ENCODE measurements around the gene LRSAM1.

The LRSAM1 gene

DNA sequence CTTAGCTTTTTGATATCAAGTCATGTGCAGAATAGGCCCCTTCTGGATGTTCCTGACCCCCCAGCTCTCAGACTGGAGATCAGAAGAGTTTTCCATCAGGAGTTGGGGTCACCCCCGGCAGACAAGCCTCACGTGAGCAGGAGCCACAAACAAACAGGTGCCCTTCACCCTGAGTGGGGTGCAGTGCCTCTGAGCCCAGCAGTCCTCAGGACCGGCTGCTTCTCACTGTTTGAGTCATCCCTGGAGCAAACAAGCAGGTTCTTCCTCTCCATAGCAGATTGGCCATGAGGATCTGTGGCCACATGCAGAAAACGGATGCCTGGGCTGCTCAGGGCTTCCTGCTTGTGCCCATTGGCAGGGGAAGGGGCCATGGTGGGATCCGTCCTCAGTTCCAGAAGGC, 47.0 kb downstream of the LRSAM1 start:
- no peak for DNase-seq (ENCODE audit: low read depth)

- no peak for DNase-seq (ENCODE audit: low read depth)
Measured at GRCh38 chr9:127500399-127500798, 49.1 kb downstream of the LRSAM1 start.

DNA sequence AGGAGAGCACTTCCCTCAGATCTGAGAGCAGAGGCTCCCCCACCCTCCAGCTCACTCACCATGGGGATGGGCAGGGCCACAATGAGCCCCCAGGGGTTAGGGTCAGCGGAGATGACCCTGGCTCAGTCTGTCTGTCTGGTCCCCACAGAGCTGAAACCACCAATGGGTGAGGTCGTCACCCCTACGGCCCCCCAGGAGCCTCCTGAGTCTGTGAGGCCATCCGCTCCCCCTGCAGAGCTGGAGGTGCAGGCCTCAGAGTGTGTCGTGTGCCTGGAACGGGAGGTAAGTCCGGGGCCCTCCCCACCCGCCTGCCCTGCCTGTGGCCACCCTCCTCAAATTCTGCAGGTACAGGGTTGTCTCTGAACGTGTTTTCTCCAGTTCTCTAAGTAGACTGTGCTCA, 49.6 kb downstream of the LRSAM1 start:
- DNase-seq (ENCODE audit: low read depth), result no peak

DNA sequence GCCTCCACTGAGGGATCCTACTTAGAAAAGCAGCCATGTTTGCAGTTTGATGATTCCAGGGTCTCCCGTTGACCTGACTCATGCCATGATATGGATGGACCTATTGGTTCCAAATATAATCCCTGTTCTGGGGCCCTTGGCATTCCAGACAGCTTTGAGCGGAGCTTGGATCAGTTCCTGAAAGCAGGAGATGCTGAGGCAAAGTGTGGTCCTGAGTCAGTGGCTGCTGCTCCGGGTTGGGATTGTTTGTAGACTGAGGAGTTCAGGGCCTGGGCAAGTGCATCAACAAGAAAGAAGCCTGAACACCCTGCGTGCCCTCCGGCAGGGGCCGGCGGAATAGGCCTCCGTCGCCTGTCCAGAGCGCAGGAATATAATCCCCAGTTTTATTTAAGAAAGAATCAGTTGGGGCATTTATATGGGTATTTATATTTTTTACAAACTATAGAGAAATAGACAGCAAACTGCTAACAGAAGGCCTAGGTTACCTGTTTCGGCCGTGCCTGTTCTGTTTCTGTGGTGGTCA, 50.6 kb downstream of the LRSAM1 start:
- DNase-seq (ENCODE audit: low read depth), result no peak

DNA sequence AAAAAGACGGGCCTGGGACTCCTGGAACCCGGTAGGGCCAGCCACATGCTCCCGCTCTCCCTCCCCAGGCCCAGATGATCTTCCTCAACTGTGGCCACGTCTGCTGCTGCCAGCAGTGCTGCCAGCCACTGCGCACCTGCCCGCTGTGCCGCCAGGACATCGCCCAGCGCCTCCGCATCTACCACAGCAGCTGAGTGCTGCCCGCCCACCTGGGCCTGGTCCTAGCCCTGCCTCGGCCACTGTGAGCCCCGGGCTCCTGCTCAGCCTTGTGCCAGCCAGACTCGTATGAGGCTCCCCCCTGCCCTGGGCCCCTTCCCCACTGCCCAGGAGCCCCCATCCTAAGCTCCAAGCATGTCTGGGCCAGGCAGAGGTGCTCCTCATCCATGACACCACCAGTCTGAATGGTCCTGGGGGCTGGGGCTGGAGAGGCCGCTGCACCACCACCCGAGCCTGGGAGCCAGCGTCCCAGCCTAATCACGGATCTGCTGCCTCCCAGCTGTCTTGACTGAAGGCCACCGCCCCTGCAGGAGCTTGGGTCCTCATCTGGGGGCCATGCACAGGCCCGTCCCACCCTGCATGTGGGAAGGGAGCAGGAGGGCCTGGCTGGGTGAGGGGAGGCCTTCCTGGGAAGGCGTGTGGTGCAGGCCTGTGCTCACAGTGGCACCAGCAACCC, 51.5 kb downstream of the LRSAM1 start:
- no peak for DNase-seq (ENCODE audit: low read depth)

DNA sequence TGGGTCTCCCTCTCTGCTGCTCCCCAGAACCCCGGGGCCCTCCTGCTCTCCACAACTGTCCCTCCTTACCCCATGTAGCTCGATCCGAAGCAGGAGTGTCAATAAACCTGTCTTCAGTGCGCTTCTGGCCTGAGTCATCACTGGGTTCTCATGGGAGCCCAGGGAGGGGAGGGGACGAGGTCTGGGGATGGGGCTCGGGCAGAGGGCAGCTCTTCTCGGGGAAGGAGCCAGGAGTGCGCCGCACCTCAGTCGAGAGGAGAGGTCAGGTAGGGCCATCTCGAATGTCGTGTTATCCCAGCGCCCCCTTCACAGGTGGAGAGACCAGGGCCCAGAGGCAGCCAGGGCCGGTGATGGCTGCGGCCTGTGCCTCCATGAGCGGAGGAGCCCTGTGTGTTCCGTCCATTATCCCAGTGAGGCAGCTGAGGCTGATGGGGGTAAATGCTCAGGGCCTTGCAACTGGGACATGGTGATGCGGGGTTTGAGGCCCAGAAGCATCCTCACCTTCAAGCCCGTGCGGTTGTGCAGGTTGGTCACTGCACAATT, 52.1 kb downstream of the LRSAM1 start:
- no peak for DNase-seq (ENCODE audit: low read depth)

DNA sequence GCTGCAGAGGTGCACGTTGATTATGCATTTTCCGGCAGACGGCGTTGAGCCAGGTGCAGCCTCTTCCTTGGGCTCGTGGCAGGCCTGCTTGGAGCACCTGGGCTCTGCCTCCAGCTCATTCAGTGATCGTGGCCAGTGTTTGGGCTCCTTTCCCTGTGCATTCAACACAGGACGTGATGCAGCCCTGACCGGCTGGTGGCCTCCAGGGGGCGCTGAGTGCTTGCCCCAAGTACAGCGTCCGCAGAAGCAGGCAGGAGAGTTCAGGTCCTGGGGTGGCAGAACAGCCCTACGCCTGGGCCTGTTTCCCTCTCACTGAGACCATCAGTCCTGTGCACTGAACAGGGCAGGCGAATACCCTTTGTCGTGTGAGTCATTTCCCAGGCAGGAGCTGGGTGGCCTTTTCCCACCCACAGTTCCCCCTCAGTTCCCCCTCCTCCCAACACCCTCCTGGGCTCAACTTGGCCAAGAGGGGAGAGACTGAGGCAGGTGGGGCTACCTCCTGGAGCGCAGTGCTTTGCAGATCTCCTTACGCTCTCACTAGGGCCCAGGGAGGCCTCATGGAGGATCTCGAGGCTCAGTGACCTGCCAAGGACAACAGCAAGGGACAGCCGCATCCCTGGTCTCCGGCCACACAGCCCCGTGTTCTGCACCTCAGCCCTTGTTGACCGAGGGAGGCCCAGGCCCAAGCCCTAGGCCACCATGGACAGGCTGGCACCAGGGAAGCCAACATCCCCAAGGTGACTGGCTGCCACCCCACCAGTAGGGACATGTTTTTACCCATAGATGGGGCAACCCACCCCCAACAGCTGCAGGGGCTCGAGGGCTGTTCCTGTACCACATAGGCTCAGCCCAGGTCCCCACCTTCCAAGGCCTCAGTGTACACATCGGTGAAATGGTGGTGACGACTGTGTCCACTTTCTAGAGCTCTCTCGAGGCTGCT, 52.9 kb downstream of the LRSAM1 start:
- DNase-seq (ENCODE audit: low read depth), result no peak

- DNase-seq (ENCODE audit: low read depth), result no peak
Measured at GRCh38 chr9:127504887-127505251, 53.6 kb downstream of the LRSAM1 start.

DNA sequence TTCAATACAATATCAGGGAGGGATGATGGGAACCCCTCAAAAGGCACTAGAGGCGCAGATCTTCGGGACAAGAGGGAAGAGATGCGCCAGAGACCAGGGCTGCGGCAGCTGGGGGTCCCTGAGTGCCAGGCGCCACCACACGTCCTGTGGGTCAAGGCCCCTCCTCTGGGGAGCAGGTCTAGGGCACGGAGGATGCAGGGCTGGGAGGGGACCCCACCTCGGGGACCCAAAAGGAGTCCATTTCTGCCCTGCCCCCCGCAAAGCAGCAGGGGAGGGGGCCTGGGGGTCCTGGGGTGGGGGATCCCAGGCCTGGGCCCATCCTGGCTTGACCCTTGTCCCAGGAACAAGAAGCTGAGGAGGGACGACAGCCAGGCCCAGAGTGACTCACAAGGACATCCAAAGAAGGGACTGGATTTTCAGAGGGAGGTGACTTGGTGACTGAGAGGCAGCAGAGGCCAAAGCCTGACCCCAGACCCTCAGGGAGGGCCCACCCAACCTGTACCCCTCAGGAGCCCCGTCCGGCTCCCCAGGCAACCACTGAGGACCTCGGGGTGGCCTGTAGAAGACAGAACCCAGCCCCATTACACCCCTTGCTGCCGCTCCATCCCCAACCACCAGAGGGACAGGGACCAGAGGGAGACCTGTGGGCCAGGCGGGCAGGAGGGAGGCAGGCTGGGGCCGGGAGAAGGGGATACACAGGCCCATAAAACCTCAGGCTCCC, 54.2 kb downstream of the LRSAM1 start:
- DNase-seq (ENCODE audit: low read depth), result no peak

DNA sequence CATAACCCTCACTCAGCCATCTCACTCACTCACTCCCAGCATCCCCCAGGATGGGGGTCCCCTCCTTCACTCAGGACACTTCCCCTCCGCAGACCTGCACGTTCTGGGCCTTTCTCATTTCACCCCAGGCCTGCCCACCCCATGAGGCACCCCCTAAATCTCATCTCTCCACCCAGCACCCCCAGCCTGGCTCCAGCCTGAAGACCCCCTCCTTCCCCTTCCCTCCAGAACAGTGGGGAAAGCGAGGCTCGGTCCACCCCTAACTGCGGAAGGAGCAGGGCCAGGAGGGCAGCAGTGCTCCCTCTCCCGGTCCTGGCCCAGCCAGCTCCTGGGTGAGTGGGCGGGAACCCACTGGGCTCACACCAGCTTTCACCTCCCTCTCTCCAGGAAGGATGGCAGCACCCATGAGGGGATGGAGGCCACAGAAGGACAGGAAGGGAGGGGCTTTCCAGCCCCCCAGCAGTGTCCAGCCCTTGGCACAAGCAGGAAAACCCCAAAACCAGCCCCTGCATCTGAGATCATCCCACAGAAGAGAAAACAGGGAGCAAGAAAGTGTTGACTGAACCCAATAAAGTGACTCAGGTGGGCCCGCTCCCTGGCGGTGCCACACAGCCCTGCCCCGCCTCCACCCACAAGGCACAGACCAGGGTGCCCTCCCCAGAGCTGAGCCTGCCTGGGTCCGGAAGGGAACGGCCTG, 55.0 kb downstream of the LRSAM1 start:
- no peak for DNase-seq (ENCODE audit: low read depth)

GRCh38 chr9:127506814-127507750, 55.8 kb downstream of the LRSAM1 start:
- DNase-seq (ENCODE audit: low read depth), result no peak

DNA sequence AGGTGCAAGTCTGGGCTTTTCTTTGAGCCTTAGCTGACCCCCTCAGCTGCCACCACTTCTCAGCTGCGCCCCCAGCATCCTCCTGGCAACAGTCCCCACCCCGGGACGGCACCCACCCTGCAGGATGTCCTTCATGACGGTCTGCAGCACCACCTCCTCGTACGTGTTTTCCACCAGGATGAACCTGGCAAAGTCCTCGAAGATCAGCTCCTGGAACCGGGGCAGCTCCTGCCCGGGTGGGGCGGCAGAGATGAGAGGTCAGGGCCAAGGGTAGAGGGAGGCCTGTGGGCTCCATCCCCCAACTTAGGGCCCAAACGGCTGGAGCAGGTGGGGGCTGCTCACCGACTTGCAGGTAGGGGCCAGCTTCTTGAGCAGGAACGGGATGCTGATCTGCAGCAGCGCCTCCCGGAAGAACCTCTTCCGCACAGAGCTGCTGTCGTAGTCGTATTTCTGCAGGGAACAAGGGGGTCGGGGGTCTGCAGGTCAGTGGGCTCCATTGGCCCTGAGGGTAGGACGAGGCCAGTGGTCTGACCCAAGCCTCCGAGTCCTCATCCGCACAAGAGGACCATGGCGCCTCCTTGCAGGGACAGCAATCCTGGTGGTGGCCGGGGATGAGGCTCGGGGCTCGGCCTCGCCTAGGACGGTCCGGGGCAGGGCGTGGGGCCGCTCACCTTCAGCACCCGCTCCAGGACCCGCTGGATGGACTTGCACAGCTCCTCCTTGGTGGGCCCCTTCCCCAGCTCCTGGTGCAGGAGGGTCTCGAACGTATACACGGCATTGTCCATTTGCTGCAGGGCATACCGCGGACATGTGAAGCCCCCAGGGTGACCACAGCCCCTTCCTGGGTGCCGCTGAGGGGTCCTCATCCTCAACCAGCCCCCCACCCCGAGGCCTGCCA, 56.7 kb downstream of the LRSAM1 start:
- DNase-seq (ENCODE audit: low read depth), result no peak

DNA sequence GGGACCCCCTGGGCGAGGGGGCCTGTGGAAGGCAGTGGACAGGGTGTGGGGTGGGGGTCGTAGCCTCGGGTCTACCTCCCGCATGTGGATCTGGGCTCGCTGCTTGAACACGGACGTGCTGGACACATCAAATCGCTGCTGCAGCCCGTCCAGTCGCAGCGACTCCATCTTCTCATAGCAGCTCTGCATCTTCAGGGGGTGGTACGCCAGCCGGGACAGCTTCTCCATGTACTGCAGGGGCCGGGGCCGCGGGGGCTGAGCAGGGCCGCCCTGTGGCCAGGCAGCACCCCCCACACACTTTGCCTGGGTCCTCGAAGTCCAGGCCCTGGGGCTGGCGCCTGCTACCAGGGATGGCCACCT, 57.6 kb downstream of the LRSAM1 start:
- DNase-seq (ENCODE audit: low read depth), result no peak

GRCh38 chr9:127509261-127509954, 58.1 kb downstream of the LRSAM1 start:
- DNase-seq (ENCODE audit: low read depth), result no peak

DNA sequence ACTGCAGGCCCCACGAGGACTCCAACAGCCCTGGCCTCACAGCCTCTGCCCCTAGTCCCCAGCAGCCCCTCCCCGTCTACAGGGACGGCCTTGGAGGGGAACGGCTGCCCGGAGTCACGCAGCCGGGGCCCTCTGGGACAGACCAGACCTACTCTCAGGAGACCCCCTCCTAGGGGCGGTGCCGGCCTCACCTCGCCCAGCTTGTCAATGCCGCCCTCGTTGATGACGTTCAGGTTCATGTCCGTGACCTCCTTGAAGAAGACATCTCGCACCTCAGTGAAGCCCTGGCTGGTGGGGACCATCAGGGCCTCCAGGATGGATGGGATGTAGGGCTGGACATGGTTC, 58.6 kb downstream of the LRSAM1 start:
- no peak for DNase-seq (ENCODE audit: low read depth)

GRCh38 chr9:127514468-127514867, 63.2 kb downstream of the LRSAM1 start:
- DNase-seq (ENCODE audit: low read depth), result no peak

GRCh38 chr9:127516835-127517607, 65.7 kb downstream of the LRSAM1 start:
- no peak for DNase-seq (ENCODE audit: low read depth)

GRCh38 chr9:127517620-127518019, 66.3 kb downstream of the LRSAM1 start:
- DNase-seq (ENCODE audit: low read depth), result no peak
